Prostate gland (tissue), 2 donors: ENCODE measurements around the gene DDX55. TPM values are rescaled to one million over a fixed set of nuclear protein-coding genes. Genes with fewer than 3 reads are reported as not detected.

Experiments
- DNase-seq: peaks from one replicate; pipeline ENCODE4 v3.0.0-alpha.2; 2019; ENCODE audit warnings: low spot score
- H3K27ac ChIP-seq, 2 donors: fragments of 200-600 bp; sonication (generic); 2 replicates each; pipeline ENCODE4 v1.5.1; 2017 to 2019
- H3K27me3 ChIP-seq: fragments of 200-600 bp; sonication (generic); replicated peaks from 2 replicates; pipeline ENCODE4 v1.5.1; 2019; ENCODE audit not compliant: insufficient read depth
- H3K36me3 ChIP-seq, 2 donors: fragments of 200-600 bp; sonication (generic); 1 replicate in 1 of 2; 2 replicates in 1 of 2; pipeline versions ENCODE4 v1.5.1 to v1.8.1; 2017 to 2019
- H3K4me1 ChIP-seq: fragments of 200-600 bp; sonication (generic); replicated peaks from 2 replicates; pipeline ENCODE4 v1.5.1; 2019
- H3K4me3 ChIP-seq, 2 donors: fragments of 200-600 bp; sonication (generic); 2 replicates each; pipeline ENCODE4 v1.5.1; 2017 to 2019
- H3K9me3 ChIP-seq: fragments of 200-600 bp; sonication (generic); 2 replicates; pipeline ENCODE4 v1.5.1; 2017
- CTCF ChIP-seq, 4 experiments: fragments of 200-600 bp in 2 of 4; fragments of 450-650 bp in 2 of 4; sonication (generic) in 2 of 4; IDR thresholded peaks; 1 replicate in 3 of 4; 2 replicates in 1 of 4; pipeline ENCODE4 v1.5.1; 2016 to 2019; ENCODE audit warnings: antibody characterized with exemption in 4 of 4, mild to moderate bottlenecking in 2 of 4, moderate library complexity in 2 of 4
- POLR2A ChIP-seq: fragments of 450-650 bp; IDR thresholded peaks from one replicate; pipeline ENCODE4 v1.6.1; 2016; ENCODE audit warnings: antibody characterized with exemption, mild to moderate bottlenecking
- POLR2AphosphoS5 ChIP-seq: sonication (generic); formaldehyde crosslinking; IDR thresholded peaks from one replicate; pipeline ENCODE4 v1.6.1; 2017; ENCODE audit warnings: antibody characterized with exemption
- WGBS: methylation state at CpG from one replicate; pipeline ENCODE4 v1.1.5; 2018; 5-methylcytosine and 5-hydroxymethylcytosine counted together
- intact Hi-C: fragments of 100-400 bp; cut with DNase I; formaldehyde crosslinking; loops from one replicate; pipeline ENCODE4 v1.14.2; 2022
- total RNA-seq, 2 donors: library from RNA; depleted of rRNA; stranded (reverse); fragments of >200 nt; gene quantifications; one replicate each; pipeline ENCODE4 v1.1.0, GENCODE V29; 2016

The DDX55 gene
- total RNA-seq, 2 donors from 2014 or later = 13.7 to 24.4 TPM

GRCh38 chr12:123621101-123621500, 19.2 kb downstream of the DDX55 start:
- H3K36me3 ChIP-seq = peaks cover 10 to 11% of the 10 kb centered on the region in 2 donors
- no peak overlapping the region for H3K4me3 ChIP-seq
- intact Hi-C loops = no loop called here
- H3K4me1 ChIP-seq = no peaks in the 10 kb centered on the region
- H3K27me3 ChIP-seq = no peaks in the 10 kb centered on the region
- DNase-seq = no peak
- H3K9me3 ChIP-seq = no peaks in the 10 kb centered on the region
- no peak for TF ChIP-seq POLR2AphosphoS5
- no peak for TF ChIP-seq CTCF (IDR thresholded peaks at IDR 0.05)
- TF ChIP-seq POLR2A = no peak
- no peak overlapping the region for H3K27ac ChIP-seq
- WGBS = 74% methylated on average over 8 of the region's 8 CpGs

- 81% methylated on average over 15 of the region's 15 CpGs for WGBS
- Histone ChIP-seq H3K36me3 (peaks cover 10 to 12% of the 10 kb centered on the region in 2 donors), H3K4me3 (no peak overlapping the region), H3K9me3 (no peaks in the 10 kb centered on the region), H3K27me3 (no peaks in the 10 kb centered on the region), H3K4me1 (no peaks in the 10 kb centered on the region), H3K27ac (no peak overlapping the region)
- DNase-seq = no peak
- intact Hi-C loops = no loop called here
- TF ChIP-seq POLR2AphosphoS5 (no peak), POLR2A (no peak), CTCF (IDR thresholded peaks at IDR 0.05) (no peak)
Measured at GRCh38 chr12:123621619-123622530, 20.0 kb downstream of the DDX55 start.

- H3K27ac ChIP-seq = peak within 1 kb of the TSS; percentile 67 to 70
- DNase-seq = peak; percentile 94
- TF ChIP-seq POLR2A (peak; percentile 38), POLR2AphosphoS5 (peak; percentile 100), CTCF (IDR thresholded peaks at IDR 0.05) (peak in 1 of 4 experiments; percentile 21)
- H3K4me3 ChIP-seq = peak within 1 kb of the TSS; percentile 65 to 90
- peaks cover 4% of the 10 kb centered on the region for H3K4me1 ChIP-seq
- H3K36me3 ChIP-seq = no peaks in the 10 kb centered on the region
- WGBS = under 1% methylated on average over 51 of the region's 52 CpGs
- intact Hi-C loops = no loop called here
- H3K9me3 ChIP-seq = no peaks in the 10 kb centered on the region
- H3K27me3 ChIP-seq = no peaks in the 10 kb centered on the region
Measured at GRCh38 chr12:123633379-123634141, 31.7 kb downstream of the DDX55 start, which contains the start of the genes EIF2B1 and GTF2H3. EIF2B1 (minus strand) TSS chr12:123633686; CDS start chr12:123633557, 129 bp downstream. GTF2H3 (plus strand) TSS chr12:123633829; CDS start chr12:123633860, 31 bp downstream.

DNA sequence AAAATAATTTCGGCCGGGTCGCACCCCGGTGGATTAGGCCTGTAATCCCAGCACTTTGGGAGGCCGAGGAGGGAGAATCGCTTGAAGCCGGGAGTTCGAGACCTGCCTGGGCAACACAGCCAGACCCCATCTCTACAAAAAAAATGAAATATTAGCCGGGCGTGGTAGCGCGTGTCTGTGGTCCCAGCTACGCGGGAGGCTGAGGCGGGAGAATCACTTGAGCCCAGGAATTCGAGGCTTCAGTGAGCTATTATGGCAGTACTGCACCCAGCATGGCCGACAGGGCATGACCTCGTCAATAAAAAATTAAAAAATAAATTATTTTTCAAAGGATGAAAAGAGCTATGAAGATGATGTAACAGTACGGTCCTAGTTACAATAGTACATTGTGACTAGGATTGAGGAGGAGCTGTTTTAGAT, 32.3 kb downstream of the DDX55 start:
- Histone ChIP-seq H3K36me3 (no peaks in the 10 kb centered on the region), H3K27ac (peak overlapping the region; percentile 67 to 70), H3K9me3 (no peaks in the 10 kb centered on the region), H3K27me3 (no peaks in the 10 kb centered on the region), H3K4me3 (peak overlapping the region; percentile 65 to 90), H3K4me1 (peaks cover 4% of the 10 kb centered on the region)
- TF ChIP-seq POLR2A (no peak), POLR2AphosphoS5 (no peak), CTCF (IDR thresholded peaks at IDR 0.05) (no peak)
- WGBS = 16% methylated on average over 19 of the region's 19 CpGs
- DNase-seq = no peak
- intact Hi-C loops = no loop called here
